GM06990 (cell line): ENCODE measurements around the gene SHOX.
"Not testable (repeated sequence)": the region's sequence is repeated elsewhere in the genome, so short reads cannot be mapped to it uniquely, and the experiment has no call there.

Experiments used
- DNase-seq: peaks from one replicate; pipeline ENCODE4 v3.0.0-alpha.2; 2011; ENCODE audit not compliant: insufficient read length; ENCODE audit errors: extremely low read depth
- H3K27me3 ChIP-seq: replicated peaks from 2 replicates; pipeline ENCODE4 v1.6.0; 2011; ENCODE audit warnings: low read length; ENCODE audit not compliant: control insufficient read depth, insufficient read depth
- H3K36me3 ChIP-seq: 2 replicates; pipeline ENCODE4 v1.5.1; 2011; ENCODE audit warnings: low read length; ENCODE audit not compliant: control insufficient read depth, insufficient read depth
- H3K4me3 ChIP-seq: replicated peaks from 2 replicates; pipeline ENCODE4 v1.5.1; 2011; ENCODE audit warnings: low read depth, mild to moderate bottlenecking, control low read depth, low read length
- CTCF ChIP-seq: IDR thresholded peaks from 2 replicates; pipeline ENCODE4 v1.5.1; 2011; ENCODE audit warnings: low read length, control low read depth, mild to moderate bottlenecking, inconsistent platforms; ENCODE audit not compliant: insufficient read depth, poor library complexity, severe bottlenecking

The SHOX gene

GRCh38 chrX:619812-620531 lies 10.6 kb upstream of the SHOX start:
- Histone ChIP-seq H3K27me3 (no peaks in the 10 kb centered on the region), H3K36me3 (no peaks in the 10 kb centered on the region), H3K4me3 (no peak overlapping the region)
- TF ChIP-seq CTCF = no peak
- no peak for DNase-seq

- Histone ChIP-seq H3K36me3 (no peaks in the 10 kb centered on the region), H3K4me3 (no peak overlapping the region), H3K27me3 (no peaks in the 10 kb centered on the region)
- DNase-seq = no peak
- no peak for TF ChIP-seq CTCF
Observed at GRCh38 chrX:621705-622503, 8.7 kb upstream of the SHOX start.

- H3K4me3 ChIP-seq, H3K36me3 ChIP-seq, H3K27me3 ChIP-seq: not testable (repeated sequence)
Observed at GRCh38 chrX:622802-623201, 7.8 kb upstream of the SHOX start.

GRCh38 chrX:623268-623598 lies 7.4 kb upstream of the SHOX start:
- H3K4me3 ChIP-seq = no peak overlapping the region
- no peaks in the 10 kb centered on the region for H3K27me3 ChIP-seq
- no peaks in the 10 kb centered on the region for H3K36me3 ChIP-seq
- DNase-seq = no peak
- no peak for TF ChIP-seq CTCF

More at GRCh38 chrX:622802-623201, 7.8 kb upstream of the SHOX start:
- not testable (repeated sequence) for DNase-seq

- no peak for DNase-seq
- H3K4me3 ChIP-seq = no peak overlapping the region
- H3K27me3 ChIP-seq = no peaks in the 10 kb centered on the region
- no peak for TF ChIP-seq CTCF
- no peaks in the 10 kb centered on the region for H3K36me3 ChIP-seq
Observed at GRCh38 chrX:623599-624315, 6.8 kb upstream of the SHOX start.

- no peak for TF ChIP-seq CTCF
- H3K4me3 ChIP-seq = no peak overlapping the region
- H3K36me3 ChIP-seq = no peaks in the 10 kb centered on the region
- DNase-seq = no peak
- H3K27me3 ChIP-seq = no peaks in the 10 kb centered on the region
Observed at GRCh38 chrX:625137-625691, 5.4 kb upstream of the SHOX start.

- H3K27me3 ChIP-seq, H3K4me3 ChIP-seq, DNase-seq, H3K36me3 ChIP-seq: not testable (repeated sequence)
Observed at GRCh38 chrX:626047-626446, 4.5 kb upstream of the SHOX start.
